Right lobe of liver (tissue), 4 donors: ENCODE results near the gene UHRF2.

Experiments used
- CTCF ChIP-seq, 4 donors: fragments of 200-600 bp in 3 of 4; fragments of 450-650 bp in 1 of 4; IDR thresholded peaks; one replicate each; pipeline versions ENCODE4 v1.5.1 to v1.8.0; 2016 to 2022; ENCODE audit warnings: antibody characterized with exemption in 4 of 4, mild to moderate bottlenecking in 2 of 4
- POLR2A ChIP-seq: fragments of 450-650 bp; IDR thresholded peaks from one replicate; pipeline ENCODE4 v1.6.1; 2017; ENCODE audit warnings: antibody characterized with exemption, mild to moderate bottlenecking
- donor health status: DM: no; HTN: no; CAD: no.
- donor health status: DM: no; HTN: no; CAD: no.
- donor health status: DM: no; HTN: yes; CAD: no.

DNA sequence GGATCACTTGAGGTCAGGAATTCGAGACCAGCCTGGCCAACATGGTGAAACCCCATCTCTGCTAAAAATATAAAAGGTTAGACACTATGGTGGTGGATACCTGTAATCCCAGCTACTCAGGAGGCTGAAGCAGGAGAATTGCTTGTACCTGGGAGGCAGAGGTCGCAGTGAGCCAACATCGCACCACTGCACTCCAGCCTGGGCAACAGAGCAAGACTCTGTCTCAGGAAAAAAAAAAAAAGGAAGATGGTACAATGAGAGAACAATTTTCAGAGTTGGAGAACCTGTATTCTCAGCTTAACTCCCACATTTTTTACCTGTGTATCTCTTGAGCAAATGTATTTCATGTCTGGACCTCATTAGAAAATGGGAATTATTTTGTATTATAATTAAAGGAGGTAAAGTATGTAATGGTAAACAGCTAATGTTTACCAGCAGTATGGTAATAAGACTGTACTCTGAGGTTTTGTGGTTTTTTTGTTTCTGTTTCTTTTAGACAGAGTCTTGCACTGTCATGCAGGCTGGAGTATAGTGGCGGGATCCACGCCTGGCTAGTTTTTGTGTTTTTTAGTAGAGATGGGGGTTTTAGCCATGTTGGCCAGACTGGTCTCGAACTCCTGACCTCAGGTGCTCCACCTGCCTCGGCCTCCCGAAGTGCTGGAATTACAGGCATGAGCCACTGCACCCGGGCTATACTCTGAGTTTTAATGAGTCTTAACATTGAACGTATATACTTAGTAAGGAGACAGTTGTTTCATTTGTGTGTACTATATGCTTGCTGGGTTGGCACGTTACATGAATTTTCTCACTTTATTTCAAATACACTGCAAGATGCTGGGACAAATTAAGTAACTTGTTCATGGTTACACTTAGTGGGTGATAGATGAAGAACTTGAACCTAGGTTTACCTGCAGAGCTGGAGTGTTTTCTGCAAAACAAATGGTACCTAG, 16.2 kb downstream of the UHRF2 start:
- TF ChIP-seq CTCF (IDR thresholded peaks at IDR 0.05) (no peak), POLR2A (no peak)
